Suppressor macrophage treated with lipopolysaccharide for 1 hour (primary cell): ENCODE data around the gene UNC13A.
"Not testable (repeated sequence)": the region's sequence is repeated elsewhere in the genome, so short reads cannot be mapped to it uniquely, and the experiment has no call there.

Experiments used
- DNase-seq, 3 donors: peaks; one replicate each; pipeline ENCODE4 v3.0.0-alpha.2; 2020 to 2022

The UNC13A gene

DNA sequence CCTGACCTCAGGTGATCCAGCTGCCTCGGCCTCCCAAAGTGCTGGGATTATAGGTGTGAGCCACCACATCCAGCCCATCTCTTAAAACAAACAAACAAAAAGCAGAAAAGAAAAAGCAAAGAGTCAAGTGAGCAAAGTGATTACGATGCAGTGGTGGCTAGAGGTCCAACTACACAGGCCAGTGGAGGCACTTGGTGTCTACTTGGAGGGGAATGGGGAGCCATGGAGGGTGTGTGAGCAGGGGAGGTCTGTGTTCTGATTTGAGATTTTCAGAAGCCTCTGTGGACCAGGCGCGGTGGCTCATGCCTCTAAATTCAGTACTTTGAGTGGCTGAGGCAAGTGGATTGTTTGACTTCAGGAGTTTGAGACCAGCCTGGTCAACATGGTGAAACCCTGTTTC lies 126.1 kb downstream of the UNC13A start:
- no peak for DNase-seq

DNA sequence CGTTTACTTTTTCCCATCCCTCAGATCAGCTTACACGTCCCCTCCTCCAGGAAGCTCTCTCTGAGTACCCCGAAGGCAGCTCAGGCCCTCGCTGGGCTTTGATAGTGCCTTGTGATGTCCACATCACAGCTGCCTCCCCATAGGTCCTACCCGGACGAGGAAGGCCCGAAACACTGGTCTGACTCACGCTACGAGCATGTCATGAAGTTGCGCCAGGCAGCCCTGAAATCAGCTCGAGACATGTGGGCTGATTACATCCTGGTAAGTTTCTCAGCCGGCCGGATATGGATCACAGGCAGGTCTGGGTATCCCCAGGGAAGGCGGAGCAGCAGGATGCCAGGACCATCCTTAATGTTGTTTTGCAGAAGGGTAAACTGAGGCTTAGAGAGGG lies 128.0 kb downstream of the UNC13A start:
- peak; percentile 95 to 97 (median 96) for DNase-seq

DNA sequence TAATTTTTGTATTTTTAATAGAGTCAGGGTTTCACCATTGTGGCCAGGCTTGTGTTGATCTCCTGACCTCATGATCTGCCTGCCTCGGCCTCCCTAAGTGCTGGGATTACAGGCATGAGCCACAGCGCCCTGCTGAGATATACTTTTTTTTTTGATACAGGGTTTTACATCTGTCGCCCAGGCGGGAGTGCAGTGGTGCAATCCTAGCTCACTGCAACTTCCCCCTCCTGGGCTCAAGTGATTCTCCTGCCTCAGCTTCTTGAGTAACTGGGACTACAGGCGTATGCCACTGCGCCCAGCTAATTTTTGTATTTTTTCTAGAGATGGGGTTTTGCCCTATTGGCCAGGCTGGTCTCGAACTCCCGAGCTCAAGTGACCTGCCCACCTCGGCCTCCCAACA lies 130.7 kb downstream of the UNC13A start:
- peak; percentile 80 to 84 (median 81) for DNase-seq

DNA sequence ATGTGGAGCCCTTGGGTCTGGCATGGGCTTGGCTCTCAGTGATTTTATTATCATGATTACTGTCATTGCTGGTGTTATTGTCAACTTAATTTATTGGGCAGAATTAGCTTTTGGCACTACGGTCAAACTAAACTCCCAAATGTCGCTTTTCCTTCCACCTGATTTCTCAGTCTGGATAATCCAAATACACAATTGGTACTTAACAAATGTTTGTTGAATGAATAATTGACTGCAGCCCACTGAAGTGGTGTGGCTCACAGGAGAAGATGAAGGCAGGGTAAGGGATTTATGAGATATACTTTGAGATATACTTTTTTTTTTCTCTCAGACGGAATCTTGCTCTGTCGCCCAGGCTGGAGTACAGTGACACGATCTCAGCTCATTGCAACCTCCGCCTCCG lies 131.2 kb downstream of the UNC13A start:
- no peak for DNase-seq

DNA sequence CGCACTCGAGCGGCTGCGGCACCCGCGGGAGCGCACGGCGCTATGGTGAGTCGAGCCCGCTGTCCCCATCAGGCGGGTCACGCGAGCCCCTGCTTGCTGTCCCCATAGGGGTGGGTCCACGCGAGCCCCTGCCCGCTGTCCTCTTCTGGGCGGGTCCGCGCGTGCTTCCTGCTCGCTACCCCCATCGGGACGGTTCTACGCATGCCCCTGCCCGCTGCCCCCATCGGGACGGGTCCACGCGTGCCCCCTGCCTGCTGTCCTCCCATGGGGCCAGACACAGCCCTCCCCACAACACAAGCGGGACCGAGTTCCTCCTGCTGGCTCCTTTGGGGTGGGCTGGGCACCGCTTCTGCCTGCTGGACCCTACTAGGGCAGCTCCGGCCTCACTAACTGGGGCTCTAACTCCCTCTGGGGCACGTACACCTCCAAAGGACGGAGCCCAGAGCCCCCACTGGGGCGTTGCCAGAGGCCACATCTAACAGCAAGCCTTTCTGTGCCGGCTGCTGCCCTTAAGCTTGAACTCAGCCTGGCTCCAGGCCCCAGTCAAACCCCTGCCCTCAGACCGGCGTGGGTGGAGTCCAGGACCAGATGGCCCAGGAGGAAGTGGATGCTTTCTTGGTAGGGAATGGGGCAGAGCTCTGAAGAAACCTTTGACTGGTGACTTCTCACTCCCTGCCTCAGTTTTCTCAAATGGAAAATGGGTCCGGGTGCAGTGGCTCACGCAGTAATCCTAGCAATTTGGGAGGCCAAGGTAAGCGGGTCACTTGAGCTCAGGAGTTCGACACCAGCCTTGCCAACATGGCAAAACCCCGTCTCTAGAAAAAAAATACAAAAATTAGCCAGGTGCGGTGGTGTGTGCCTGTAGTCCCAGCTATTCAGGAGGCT lies 132.0 kb downstream of the UNC13A start:
- peak; percentile 87 to 92 (median 89) for DNase-seq

DNA sequence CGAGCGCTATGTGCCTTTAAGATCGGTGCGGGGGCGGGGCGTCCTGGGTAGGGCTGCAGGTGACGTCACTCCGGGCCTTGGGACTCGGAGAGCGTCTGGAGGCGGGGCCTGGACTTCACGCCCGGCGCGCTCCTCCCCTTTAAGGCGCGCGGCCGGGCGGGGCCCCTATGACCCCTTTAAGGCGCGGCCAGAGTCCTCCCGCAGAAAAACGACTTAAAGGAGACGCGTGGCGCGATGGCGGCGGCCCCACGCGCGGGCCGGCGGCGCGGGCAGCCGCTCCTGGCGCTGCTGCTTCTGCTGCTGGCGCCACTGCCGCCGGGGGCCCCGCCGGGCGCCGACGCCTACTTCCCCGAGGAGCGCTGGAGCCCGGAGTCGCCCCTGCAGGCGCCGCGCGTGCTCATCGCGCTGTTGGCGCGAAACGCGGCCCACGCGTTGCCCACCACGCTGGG lies 132.7 kb downstream of the UNC13A start, which contains the start of gene COLGALT1:
COLGALT1 (plus strand) TSS at position 170 of the 449 bp plus-strand sequence; CDS start at position 235, 65 bp downstream.
- DNase-seq, result peak; percentile 100

DNA sequence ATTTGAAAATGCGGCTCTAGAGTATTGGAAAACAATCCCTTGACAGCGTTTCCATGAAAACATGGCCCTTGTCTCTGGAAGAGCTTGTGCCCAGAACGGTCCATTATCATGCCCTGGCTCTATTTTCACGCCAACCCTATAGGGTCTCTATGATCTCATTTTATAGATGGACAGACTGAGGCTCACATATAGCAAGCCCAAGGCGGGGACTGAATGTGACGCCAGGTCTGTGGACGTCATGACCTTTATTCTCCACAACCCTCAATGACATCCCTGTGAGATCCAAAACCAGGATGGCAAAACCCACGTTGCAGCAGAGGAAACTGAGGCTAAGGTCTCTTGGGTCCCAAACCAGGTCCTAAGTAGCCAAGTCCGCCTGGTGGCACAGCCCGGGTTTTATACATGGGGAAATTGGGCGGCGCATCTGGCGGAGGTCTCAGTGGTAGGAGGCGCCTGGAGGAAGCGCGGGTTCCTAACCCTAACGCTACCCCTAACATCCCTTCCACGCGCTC lies 133.1 kb downstream of the UNC13A start:
- DNase-seq, result no peak

DNA sequence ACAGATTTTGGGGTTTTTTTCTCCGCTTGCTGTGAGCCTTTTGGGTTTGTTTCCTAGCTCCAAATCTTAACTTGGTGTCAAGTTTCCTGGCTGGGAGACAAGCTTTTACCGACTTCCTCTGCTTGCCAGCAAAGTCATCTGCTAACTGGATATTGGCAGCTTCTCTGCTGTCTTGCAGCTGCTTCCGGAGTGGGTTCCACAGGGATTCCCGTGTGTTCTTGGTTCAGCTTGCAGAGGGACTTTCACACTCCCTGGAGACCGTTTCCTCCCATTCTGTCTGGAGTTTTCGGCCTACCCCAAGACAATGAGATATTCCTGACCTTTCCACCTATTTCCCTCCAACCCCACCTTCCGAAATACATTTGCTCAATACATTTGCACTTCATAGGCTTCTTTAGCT lies 134.9 kb downstream of the UNC13A start:
- DNase-seq, result peak; percentile 55 to 77 (median 68)

DNA sequence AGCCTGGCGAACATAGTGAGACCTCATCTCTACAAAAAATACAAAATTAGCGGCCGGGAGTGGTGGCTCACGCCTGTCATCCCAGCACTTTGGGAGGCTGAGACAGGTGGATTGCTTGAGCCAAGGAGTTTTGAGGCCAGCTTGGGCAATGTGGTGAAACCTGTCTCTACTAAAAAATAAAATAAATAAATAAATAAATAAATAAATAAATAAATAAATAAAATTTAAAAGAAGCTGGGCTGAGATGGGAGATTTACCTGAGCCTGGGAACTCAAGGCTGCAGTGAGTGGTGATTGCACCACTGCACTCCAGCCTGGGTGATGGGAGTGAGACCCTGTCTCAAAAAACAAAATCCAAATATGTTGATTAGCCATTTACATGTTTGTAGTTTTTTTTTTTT lies 135.4 kb downstream of the UNC13A start:
- not testable (repeated sequence) for DNase-seq
